Measurements from ENCODE around the gene PLEK2.
"Not testable (repeated sequence)": the region's sequence is repeated elsewhere in the genome, so short reads cannot be mapped to it uniquely, and the experiment has no call there.

Gene PLEK2

GRCh38 chr14:67352055-67352454 is 59.9 kb downstream of the PLEK2 start:
- Histone ChIP-seq H3K9me3 (ENCODE audit: control insufficient read depth in 1 of 2, low read length in 2 of 2) (no peaks in the 10 kb centered on the region), H3K4me1 (ENCODE audit: control insufficient read depth in 1 of 2, insufficient read depth in 2 of 2, low read length in 2 of 2) (peaks cover 0 to 6% of the 10 kb centered on the region in 2 donors), H3K27ac (ENCODE audit: low read depth, low read length) (no peak overlapping the region), H3K27me3 (ENCODE audit: control insufficient read depth in 1 of 2, insufficient read depth in 2 of 2, low read length in 2 of 2) (no peaks in the 10 kb centered on the region), H3K36me3 (ENCODE audit: control insufficient read depth in 1 of 2, insufficient read depth in 2 of 2, low read length in 2 of 2) (peaks cover 20 to 38% of the 10 kb centered on the region in 2 donors), H3K9ac (ENCODE audit: low read depth in 1 of 2, low read length in 2 of 2) (no peak overlapping the region), H3K4me3 (ENCODE audit: low read depth in 1 of 2, low read length in 2 of 2) (no peak overlapping the region)

- no peak overlapping the region for H3K9ac ChIP-seq (ENCODE audit: low read depth in 1 of 2, low read length in 2 of 2)
- no peak overlapping the region for H3K4me3 ChIP-seq (ENCODE audit: low read depth in 1 of 2, low read length in 2 of 2)
- H3K4me1 ChIP-seq (ENCODE audit: control insufficient read depth in 1 of 2, insufficient read depth in 2 of 2, low read length in 2 of 2): no peaks in the 10 kb centered on the region
- H3K27ac ChIP-seq (ENCODE audit: low read depth, low read length): no peak overlapping the region
- H3K27me3 ChIP-seq (ENCODE audit: control insufficient read depth in 1 of 2, insufficient read depth in 2 of 2, low read length in 2 of 2): no peaks in the 10 kb centered on the region
- H3K9me3 ChIP-seq (ENCODE audit: control insufficient read depth in 1 of 2, low read length in 2 of 2): no peaks in the 10 kb centered on the region
- H3K36me3 ChIP-seq (ENCODE audit: control insufficient read depth in 1 of 2, insufficient read depth in 2 of 2, low read length in 2 of 2): peaks cover 35 to 70% of the 10 kb centered on the region in 2 donors
These were observed 66.4 kb downstream of the PLEK2 start for GRCh38 chr14:67345583-67345982.

- no peak overlapping the region for H3K27ac ChIP-seq (ENCODE audit: low read depth, low read length)
- H3K4me3 ChIP-seq (ENCODE audit: low read depth in 1 of 2, low read length in 2 of 2): no peak overlapping the region
- H3K4me1 ChIP-seq (ENCODE audit: control insufficient read depth in 1 of 2, insufficient read depth in 2 of 2, low read length in 2 of 2): no peaks in the 10 kb centered on the region
- H3K9me3 ChIP-seq (ENCODE audit: control insufficient read depth in 1 of 2, low read length in 2 of 2): no peaks in the 10 kb centered on the region
- H3K36me3 ChIP-seq (ENCODE audit: control insufficient read depth in 1 of 2, insufficient read depth in 2 of 2, low read length in 2 of 2): peaks cover 23 to 62% of the 10 kb centered on the region in 2 donors
- H3K9ac ChIP-seq (ENCODE audit: low read depth in 1 of 2, low read length in 2 of 2): no peak overlapping the region
- no peaks in the 10 kb centered on the region for H3K27me3 ChIP-seq (ENCODE audit: control insufficient read depth in 1 of 2, insufficient read depth in 2 of 2, low read length in 2 of 2)
These were observed 68.2 kb downstream of the PLEK2 start for GRCh38 chr14:67343601-67344230.

- not testable (repeated sequence) for H3K4me3 ChIP-seq (ENCODE audit: low read depth in 1 of 2, low read length in 2 of 2); H3K9ac ChIP-seq (ENCODE audit: low read depth in 1 of 2, low read length in 2 of 2); H3K27me3 ChIP-seq (ENCODE audit: control insufficient read depth in 1 of 2, insufficient read depth in 2 of 2, low read length in 2 of 2); H3K4me1 ChIP-seq (ENCODE audit: control insufficient read depth in 1 of 2, insufficient read depth in 2 of 2, low read length in 2 of 2); H3K27ac ChIP-seq (ENCODE audit: low read depth, low read length); H3K9me3 ChIP-seq (ENCODE audit: control insufficient read depth in 1 of 2, low read length in 2 of 2)
- peaks cover 37 to 65% of the 10 kb centered on the region in 2 donors for H3K36me3 ChIP-seq (ENCODE audit: control insufficient read depth in 1 of 2, insufficient read depth in 2 of 2, low read length in 2 of 2)
These were observed 70.7 kb downstream of the PLEK2 start for GRCh38 chr14:67341231-67341630.
